ENCODE data around the gene SEPTIN8.

GRCh38 chr5:132756542-132756941 lies 20.5 kb downstream of the SEPTIN8 start:
- TF ChIP-seq MAX (IDR thresholded peaks at IDR 0.05) (no peak), CEBPB (IDR thresholded peaks at IDR 0.05) (no peak), TEAD4 (IDR thresholded peaks at IDR 0.05) (no peak), CREB1 (IDR thresholded peaks at IDR 0.05; ENCODE audit: low read depth) (no peak)

Measured in Ishikawa (cell line).